H7 (cell line): ENCODE measurements around the gene FAM76A. TPM values are rescaled to one million over a fixed set of nuclear protein-coding genes. Genes with fewer than 3 reads are reported as not detected.
"Not testable (repeated sequence)": the region's sequence is repeated elsewhere in the genome, so short reads cannot be mapped to it uniquely, and the experiment has no call there.

Experiments used
- DNase-seq: peaks from one replicate; pipeline ENCODE4 v3.0.0; 2012
- H3K27me3 ChIP-seq: 2 replicates; pipeline ENCODE4 v1.6.0; 2011; ENCODE audit warnings: mild to moderate bottlenecking, low read length; ENCODE audit not compliant: control insufficient read depth, insufficient read depth
- H3K36me3 ChIP-seq: replicated peaks from 2 replicates; pipeline ENCODE4 v1.5.1; 2011; ENCODE audit warnings: low read length; ENCODE audit not compliant: control insufficient read depth, insufficient read depth
- H3K4me3 ChIP-seq: 2 replicates; pipeline ENCODE4 v1.5.1; 2011; ENCODE audit warnings: low read depth, mild to moderate bottlenecking, control low read depth, low read length, moderate library complexity; ENCODE audit not compliant: insufficient read depth
- total RNA-seq: library from RNA; depleted of rRNA; stranded (reverse); fragments of >200 nt; shearing (Covaris generic); gene quantifications from 2 replicates; pipeline ENCODE4 v1.2.3, GENCODE V29; 2014

Gene FAM76A
- total RNA-seq, 1 experiment from 2014 or later, result 14.7 TPM

GRCh38 chr1:27782950-27783349 is 57.2 kb downstream of the FAM76A start:
- Histone ChIP-seq H3K27me3 (no peaks in the 10 kb centered on the region), H3K36me3 (no peaks in the 10 kb centered on the region), H3K4me3 (no peak overlapping the region)
- no peak for DNase-seq

- no peaks in the 10 kb centered on the region for H3K36me3 ChIP-seq
- H3K4me3 ChIP-seq, result no peak overlapping the region
- no peak for DNase-seq
- H3K27me3 ChIP-seq, result no peaks in the 10 kb centered on the region
These were observed 58.9 kb downstream of the FAM76A start for GRCh38 chr1:27784700-27785099.

GRCh38 chr1:27785781-27786455 is 60.2 kb downstream of the FAM76A start:
- Histone ChIP-seq H3K27me3 (no peaks in the 10 kb centered on the region), H3K4me3 (no peak overlapping the region), H3K36me3 (no peaks in the 10 kb centered on the region)
- DNase-seq, result no peak

- DNase-seq, result no peak
- Histone ChIP-seq H3K27me3 (no peaks in the 10 kb centered on the region), H3K4me3 (no peak overlapping the region), H3K36me3 (no peaks in the 10 kb centered on the region)
These were observed 62.1 kb downstream of the FAM76A start for GRCh38 chr1:27787895-27788294.

- Histone ChIP-seq H3K4me3 (no peak overlapping the region), H3K27me3 (no peaks in the 10 kb centered on the region), H3K36me3 (no peaks in the 10 kb centered on the region)
- DNase-seq, result no peak
These were observed 63.8 kb downstream of the FAM76A start for GRCh38 chr1:27789540-27790041.

GRCh38 chr1:27790270-27790669 is 64.5 kb downstream of the FAM76A start:
- H3K4me3 ChIP-seq, H3K36me3 ChIP-seq, DNase-seq, H3K27me3 ChIP-seq: not testable (repeated sequence)

- no peak for DNase-seq
- 0 out of 2 replicates have a peak, but pooled peaks cover 1% of the 10 kb centered on the region for H3K36me3 ChIP-seq
- H3K27me3 ChIP-seq, result no peaks in the 10 kb centered on the region
These were observed 69.8 kb downstream of the FAM76A start for GRCh38 chr1:27795601-27796000.

GRCh38 chr1:27804791-27805190 is 79.0 kb downstream of the FAM76A start:
- peaks cover 1% of the 10 kb centered on the region; the same call in 1 of the 2 replicates for H3K36me3 ChIP-seq
- no peaks in the 10 kb centered on the region for H3K27me3 ChIP-seq
- no peak for DNase-seq
- no peak overlapping the region for H3K4me3 ChIP-seq

More at GRCh38 chr1:27795601-27796000, 69.8 kb downstream of the FAM76A start:
- no peak overlapping the region for H3K4me3 ChIP-seq

GRCh38 chr1:27806758-27807157 is 81.0 kb downstream of the FAM76A start:
- Histone ChIP-seq H3K27me3 (no peaks in the 10 kb centered on the region), H3K36me3 (peaks cover 1% of the 10 kb centered on the region; the same call in 1 of the 2 replicates), H3K4me3 (no peak overlapping the region)
- no peak for DNase-seq

- no peak for DNase-seq
- Histone ChIP-seq H3K27me3 (no peaks in the 10 kb centered on the region), H3K4me3 (no peak overlapping the region), H3K36me3 (peaks cover 1% of the 10 kb centered on the region; the same call in 1 of the 2 replicates)
These were observed 81.6 kb downstream of the FAM76A start for GRCh38 chr1:27807385-27807784.

- not testable (repeated sequence) for H3K27me3 ChIP-seq, H3K36me3 ChIP-seq, DNase-seq, H3K4me3 ChIP-seq
These were observed 82.4 kb downstream of the FAM76A start for GRCh38 chr1:27808131-27808530.

GRCh38 chr1:27809883-27810282 is 84.1 kb downstream of the FAM76A start:
- no peak overlapping the region for H3K4me3 ChIP-seq
- DNase-seq, result no peak

GRCh38 chr1:27811741-27812500 is 86.2 kb downstream of the FAM76A start:
- Histone ChIP-seq H3K27me3 (no peaks in the 10 kb centered on the region), H3K4me3 (no peak overlapping the region), H3K36me3 (no peaks in the 10 kb centered on the region; the same call in 1 of the 2 replicates)
- no peak for DNase-seq

More at GRCh38 chr1:27809883-27810282, 84.1 kb downstream of the FAM76A start:
- Histone ChIP-seq H3K36me3 (peaks cover under 1% of the 10 kb centered on the region; the same call in 1 of the 2 replicates), H3K27me3 (no peaks in the 10 kb centered on the region)
